HG03520 (cell line): ENCODE results near the gene TIAM2.
A peak's percentile ranks its signal among the peaks of the same experiment; 100 is the strongest.

Experiments
- ATAC-seq: cut with Tn5 transposase; IDR thresholded peaks from one replicate; pipeline ENCODE4 v1.9.1; 2021; ENCODE audit warnings: mild to moderate bottlenecking, moderate library complexity; ENCODE audit not compliant: unreplicated experiment

TIAM2 gene

DNA sequence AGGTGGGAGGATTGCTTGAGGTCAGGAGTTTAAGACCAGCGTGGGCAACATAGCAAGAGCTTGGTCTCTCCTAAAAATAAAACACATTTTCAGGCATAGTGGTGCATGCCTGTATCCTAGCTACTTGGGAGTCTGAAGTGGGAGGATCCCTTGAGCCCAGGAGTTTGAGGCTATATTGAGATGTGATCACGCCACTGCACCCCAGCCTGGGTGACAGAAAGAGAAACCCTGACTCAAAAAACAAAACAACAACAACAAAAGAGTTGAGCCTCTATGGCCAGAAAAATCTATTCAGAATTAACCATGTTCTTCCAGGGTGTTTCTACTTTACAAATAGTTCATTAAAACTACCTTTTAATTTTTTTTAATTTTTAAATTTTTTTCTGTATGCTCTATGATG, 60.6 kb downstream of the TIAM2 start:
- ATAC-seq, result no peak

DNA sequence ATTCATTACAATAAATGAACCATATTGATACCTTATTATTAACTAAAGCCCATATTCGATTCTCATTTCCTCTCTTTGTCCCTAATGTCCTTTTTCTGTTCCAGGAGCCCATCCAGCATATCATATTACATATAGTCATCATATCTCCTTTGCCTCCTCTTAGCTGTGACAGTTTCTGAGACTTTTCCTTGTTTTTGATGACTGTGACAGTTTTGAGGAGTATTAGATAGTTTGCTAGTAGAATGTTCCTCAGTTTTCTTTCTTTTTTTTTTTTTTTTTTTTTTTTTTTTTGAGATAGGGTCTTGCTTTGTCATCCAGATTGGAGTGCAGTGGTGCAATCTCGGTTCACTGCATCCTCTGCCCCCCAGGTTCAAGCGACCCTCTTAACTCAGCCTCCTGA, 61.6 kb downstream of the TIAM2 start:
- no peak for ATAC-seq

DNA sequence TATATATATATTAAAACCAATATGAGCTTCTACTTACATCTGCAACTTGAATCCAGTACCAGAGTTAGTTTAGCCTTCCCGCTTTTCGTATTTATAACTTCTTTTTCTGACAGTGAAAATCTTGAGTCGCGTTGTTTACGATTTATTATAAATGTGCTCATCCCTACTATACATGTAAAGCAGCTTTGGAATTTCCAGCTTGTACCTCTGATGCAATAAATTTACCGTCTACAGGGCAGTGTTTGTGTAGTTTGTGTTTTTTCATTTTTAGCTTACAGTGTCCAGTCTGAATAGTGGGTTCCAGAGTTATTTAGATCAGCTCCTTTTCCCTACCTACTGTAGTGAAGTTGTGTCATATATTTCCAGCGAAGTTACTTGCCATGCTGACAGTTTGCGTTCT, 66.3 kb downstream of the TIAM2 start:
- no peak for ATAC-seq

DNA sequence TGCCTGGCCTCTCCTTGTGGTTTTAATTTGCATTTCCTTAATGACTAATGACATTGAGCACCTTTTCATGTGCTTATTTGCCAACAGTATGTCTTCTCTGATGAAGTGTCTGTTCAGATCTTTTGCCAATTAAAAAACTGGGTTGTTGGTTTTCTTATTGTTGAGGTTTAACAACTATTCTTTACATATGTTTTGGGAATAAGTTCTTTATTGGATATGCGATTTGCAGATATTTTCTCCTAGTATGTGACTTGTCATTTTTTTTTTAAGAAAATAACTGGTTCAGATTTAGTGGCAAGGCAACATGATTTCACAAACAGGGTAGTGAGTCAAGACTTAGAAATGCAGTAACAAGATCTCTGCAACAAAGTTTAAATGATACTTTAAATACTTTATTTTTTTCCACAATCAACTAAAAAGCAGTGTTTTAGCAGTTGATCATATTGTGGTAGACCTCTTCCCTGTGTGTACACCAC, 67.8 kb downstream of the TIAM2 start:
- ATAC-seq, result no peak

DNA sequence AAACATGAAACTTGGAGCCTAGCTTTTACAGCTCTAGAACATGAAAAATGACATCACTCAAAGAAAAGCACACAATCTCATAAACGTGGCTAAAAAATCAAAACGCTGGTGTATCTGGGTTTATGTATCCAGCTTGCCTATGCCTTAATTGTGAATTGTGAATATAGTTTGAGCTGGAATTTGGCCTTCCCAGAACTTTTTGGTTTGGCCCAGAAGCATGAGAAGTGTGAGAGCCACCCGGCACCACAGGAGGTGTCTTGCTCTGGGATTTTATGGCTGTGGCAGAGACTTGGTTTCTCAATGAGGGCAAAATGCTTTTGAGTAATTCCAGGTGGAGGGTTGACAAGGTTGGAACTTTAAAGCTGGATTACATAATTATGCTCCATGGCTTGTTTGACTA, 69.2 kb downstream of the TIAM2 start:
- ATAC-seq, result no peak

DNA sequence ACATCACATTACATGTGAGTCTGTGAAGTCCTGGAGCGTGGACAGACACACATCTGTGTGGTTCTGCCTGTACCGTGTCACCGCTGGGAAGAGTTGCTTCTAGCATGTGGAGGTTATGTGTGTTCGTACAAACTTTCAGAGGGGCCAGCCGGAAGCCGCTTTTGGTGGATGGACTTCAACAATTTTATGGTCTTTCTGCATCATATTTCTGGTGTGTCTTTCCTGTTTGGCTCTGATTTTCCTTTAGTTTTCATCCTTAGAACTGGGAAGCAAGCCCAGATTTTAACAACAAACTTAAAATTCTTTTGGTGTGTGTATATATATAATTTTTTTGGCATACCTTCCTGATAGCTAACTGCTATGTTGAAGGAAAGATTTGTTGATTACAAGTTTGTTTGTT, 71.2 kb downstream of the TIAM2 start:
- no peak for ATAC-seq

DNA sequence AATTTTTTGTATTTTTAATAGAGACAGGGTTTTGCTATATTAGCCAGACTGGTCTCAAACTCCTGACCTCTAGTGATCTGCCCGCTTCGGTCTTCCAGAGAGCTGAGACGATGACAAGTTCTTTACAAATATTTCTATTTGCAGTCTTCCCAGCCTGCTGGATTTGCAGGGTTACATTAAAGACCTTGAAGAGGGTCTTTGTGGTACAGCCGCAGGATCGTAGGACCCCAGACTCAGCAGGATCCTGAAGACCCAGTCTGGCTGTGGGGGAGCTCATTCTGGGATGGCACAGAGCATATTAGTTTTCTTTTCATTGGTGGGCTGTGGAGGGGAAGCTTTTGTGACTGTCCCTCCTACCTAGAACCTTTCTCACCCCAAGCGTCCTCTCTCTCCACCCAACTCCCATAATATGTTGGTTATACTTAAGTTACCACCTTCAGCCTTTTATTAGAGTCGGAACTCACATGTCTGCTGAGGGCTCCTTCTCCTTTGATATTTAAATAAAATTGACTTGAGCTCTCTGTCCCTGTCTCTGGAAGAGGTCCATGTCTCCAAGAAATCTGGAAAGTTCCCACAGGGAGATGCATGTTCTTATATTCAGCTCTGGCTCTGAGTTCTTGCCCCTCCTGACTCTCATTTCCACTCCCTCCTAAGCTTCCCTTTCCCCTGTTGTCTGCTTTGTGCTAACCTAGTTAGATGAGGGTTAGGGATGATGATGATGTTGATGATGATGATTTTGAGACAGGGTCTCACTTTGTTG, 72.0 kb downstream of the TIAM2 start:
- ATAC-seq, result no peak

DNA sequence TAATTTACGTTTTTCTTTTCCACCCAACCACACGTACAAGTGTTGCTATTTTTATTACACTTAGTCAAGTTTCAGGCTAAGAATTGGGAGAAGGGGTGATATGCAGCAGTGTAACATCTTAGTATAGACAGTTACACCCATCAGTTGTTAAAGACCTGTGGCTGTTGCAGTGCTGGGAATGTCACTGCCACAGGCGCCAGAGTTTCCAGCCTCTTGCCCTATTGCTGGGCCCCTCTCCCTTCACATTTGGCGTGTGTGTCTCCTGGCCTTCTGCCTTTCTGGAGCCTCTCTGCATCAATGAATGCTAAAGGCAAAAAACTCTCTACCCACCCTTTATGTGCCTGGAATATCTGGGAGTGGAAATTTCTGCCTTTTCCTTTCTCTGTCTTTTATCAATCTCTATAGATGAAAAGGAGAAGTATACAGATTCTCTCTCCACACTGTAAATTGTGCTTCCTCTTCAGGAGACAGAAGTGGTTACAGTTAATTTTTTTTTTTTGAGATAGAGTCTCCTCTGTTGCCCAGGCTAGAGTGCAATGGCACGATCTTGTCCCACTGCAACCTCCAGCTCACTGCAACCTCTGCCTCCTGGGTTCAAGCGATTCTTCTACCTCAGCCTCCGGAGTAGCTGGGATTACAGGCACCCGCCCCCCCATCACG, 73.0 kb downstream of the TIAM2 start:
- no peak for ATAC-seq

DNA sequence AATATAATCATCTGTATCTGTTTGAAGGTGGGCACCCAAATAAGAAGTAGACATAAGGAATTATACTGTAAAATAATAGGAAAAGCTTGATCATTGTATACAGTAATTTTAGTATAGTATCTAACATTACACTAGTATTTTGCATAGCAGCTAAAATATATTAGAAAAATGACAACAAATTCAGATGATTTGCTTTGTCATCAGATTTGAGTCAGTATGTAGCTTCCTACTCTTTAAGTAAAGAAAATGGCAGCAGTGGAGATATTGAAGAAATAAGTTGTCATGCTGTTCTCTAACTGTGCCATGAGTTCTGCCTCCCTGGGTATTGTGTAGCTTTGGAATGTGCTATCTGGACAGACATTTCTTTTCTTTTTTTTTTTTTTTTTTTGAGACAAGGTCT, 74.4 kb downstream of the TIAM2 start:
- no peak for ATAC-seq

DNA sequence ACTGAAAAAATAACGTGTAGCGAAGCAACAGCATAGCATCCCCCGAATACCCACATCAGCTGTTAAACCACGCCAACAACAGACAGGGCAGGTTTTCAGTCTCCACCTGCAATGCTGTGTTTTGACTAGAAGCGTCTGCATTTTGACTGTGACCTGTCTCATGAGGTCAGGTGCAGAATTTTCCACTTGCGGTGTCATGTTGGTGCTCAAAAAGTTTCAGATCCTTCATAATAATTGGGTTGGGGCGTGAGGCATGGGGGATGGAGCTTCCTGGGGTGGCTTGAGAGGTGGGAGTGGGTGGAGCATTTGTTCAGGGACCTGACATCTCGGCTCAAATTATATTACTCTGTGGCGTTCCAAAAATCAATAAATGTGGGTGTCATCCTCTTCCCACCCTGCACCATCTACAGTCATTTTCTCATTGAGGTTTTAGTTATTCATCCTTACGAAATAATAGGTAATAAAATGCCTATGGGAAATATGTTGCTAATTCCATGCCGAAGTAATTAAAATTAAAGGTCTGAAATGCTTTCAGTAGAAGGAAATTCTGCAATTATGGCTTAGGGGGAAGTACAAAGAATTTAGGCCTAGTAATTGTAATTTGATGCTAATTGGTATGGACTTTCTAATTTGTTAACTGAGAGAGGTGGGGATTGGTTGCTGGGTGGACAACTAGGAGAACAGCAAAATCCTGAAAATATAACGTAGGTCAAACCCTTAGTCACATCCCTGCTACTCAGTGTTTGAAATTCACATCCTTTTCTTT, 81.0 kb downstream of the TIAM2 start:
- ATAC-seq, result no peak

DNA sequence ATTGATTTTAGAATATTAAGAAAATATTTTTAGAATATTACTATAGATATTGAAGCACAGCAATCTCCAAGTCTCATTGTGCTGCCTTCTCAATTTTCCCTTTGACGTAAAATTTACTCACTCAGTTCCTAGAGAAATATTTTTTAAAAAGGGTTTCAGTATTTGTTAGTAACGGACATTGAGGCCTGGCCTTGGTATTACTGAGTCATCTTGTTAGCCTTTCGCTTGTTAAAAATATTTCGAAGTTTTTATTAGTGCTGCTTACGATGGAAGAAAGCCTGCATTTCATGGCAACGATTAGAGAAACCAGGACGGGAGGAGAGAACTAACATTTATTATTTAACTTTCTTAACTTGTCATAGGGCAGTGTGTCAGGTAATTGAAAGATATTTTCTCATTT, 82.2 kb downstream of the TIAM2 start:
- no peak for ATAC-seq

DNA sequence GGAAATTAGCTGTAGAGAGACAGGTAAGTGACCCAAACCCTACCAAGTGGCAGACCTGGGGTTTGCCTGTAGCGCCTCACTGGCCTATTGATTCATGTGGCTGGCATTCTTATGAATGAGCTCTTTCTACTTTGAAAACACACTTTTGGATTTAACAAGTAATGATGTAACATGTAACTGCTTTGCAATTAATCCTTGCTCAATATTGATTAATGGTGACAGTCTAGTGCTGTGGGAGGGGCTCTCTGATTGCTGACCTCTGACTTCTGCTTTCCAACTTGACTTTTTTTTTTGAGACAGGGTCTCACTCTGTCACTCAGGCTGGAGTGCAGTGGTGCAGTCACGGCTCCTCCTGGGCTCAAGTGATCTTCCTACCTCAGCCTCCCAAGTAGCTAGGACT, 82.7 kb downstream of the TIAM2 start:
- ATAC-seq, result no peak

DNA sequence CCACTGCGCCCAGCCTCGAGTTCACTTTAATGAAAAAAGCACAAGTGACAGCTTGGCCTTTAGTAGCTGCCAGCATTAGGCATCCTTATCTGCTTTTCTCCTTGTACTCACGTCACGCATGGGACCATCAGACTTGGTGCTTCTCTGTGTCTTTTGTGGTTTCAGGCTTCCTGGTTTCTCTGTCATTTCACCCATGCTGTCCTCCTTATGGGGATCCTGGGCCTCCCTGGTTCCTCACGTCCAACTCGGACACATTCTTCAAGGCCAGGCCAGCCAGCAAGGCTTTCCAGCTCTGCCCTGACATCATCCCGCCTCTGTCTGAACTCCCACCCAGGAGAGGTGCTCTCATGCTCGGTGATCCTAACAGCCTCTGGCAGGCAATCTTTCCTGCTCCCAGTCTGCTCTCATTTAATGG, 83.2 kb downstream of the TIAM2 start:
- ATAC-seq, result no peak

DNA sequence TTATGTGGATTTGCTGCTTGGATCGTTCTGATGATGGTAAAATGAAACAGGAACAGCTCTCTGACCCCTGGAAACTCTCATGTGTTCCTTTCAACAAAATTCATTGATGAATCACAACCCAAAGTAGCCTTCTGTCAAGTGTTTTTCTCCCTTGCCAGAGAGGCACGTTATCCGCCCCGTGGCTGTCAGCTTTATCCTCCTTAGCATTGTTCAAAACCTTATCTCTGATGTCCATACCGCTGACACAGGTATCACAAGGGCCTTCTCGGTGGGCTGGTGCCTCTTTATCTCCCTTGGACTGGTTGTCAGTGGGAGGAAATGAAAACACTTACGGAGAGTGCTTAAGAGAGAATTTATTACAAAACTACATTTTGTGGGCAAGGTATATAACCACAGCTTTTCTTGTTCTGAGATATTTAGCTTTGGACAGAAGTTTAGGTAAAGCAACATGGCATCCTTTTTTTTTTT, 84.9 kb downstream of the TIAM2 start:
- peak; percentile 41 for ATAC-seq

DNA sequence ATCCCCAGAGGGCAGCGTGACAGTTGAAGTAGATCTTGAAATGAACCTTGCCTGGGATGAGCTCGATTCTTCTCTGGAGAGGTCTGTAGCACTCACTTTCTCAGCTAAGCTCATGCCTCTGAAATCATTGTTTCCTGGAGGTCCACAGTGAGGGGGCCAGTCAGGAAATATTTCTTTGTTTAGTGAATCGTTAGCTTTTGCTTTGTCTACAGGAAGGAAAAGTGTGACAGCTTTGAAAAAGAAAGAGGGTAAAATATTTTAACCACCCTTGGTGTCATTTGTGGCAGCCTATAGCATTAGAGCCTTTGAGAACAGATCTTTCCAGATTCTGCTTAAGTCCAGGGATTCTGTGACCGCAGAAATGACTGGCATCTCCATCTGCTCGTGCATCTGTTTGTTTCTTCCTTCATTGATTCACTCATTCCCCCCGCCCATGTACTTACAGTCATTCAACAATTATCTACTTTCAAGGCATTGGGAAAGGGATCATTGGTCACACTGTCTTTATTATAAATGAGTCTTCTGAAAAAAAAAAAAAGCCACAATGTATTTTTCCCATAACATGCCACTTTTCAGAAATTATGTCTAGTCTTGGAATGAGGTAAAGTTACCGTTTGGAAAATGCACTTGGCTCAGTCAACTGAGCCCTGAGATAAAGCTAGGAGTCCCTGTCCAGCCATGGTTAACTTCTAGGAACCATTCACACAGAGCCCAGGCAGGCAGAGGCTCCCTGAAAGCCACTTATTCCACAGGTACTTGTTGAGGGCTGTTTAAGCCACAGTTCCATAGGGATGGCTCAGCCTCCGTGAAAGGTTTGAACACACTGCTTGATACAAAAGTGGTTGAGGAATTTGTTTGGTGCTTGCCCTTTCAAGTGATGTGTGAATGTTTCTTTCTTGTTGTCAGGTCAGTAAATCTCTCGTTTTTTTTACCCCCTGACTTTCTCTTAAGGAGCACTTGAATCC, 86.0 kb downstream of the TIAM2 start:
- ATAC-seq, result no peak

DNA sequence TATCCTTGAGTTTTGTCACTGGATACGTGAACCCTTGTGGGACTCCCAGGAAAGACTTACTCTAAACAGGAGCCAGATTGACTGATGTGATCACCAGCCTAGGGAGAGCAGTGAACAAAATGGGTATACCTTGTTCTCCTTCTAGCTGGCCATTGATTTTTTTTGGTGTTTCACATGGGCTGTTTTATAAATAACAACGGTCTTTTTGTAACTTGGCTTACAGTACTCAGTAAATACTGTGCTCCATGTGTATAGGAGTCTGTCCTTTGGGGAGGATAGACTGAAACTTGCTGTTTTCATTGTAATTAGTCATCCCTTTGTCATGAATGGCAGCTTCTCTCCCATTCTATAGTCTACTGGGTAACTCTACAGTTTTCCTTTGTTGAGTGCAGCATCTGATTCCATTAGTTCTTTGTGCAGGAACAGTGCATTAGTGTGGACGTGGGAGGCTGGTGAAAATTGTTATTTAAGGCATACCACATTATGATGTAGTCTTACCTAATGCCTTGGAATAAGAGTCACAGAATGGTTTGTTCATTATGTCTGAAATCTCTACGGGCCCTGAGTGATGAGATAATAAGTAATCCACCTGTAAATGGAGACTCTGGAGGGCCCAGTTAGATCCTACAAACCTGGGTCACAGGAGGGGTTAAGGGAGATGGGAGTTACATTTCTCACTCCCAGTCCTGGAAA, 89.5 kb downstream of the TIAM2 start:
- no peak for ATAC-seq

DNA sequence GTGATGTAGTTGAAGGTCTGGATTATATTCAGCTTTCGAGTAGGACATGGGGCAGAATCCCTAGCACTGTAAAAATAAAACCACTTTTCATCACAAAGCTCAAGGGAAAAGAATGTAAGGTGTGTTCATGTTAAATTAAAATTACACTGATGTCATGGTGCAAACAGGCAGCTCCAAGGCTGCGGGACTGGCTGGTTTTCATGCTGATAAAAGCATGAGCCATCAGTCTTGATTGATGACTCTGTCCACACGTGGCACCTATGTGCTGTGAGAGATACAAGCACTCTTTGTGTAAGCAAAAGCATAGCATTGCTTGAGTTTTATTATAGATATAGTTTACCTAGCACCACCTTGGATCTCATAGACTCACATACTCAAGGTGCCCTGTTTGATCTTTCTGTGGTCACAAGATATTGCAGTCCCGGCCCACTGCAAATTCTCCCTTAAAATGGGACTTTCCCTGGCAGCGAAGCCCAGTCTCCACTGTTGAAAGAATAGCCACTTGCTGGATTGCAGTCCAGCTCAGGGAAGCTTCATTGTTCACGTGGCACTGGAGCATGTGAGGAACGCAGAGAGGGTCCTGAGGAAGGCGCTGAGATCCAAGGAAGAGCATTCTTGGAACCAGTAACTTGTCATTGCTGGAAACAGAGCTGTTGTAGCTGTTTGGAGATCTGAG, 90.6 kb downstream of the TIAM2 start:
- no peak for ATAC-seq

DNA sequence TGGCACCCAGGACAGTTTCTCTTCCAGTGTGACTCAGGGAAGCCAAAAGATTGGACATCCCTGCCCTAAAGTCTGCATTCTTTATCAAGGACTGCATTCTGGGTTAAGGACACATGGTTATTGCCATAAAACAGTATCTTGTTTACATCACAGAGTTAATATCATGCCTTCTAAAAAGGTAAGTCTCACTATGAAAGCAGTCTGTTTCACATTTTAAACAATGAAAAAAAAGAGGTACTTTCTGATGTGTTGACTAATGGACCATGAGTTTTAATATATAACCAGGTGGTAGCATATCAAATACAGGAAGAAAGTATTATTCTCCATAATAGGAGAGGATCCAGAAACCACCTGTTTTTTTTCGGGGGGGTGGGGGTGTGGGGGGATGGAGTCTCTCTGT, 93.7 kb downstream of the TIAM2 start:
- no peak for ATAC-seq

DNA sequence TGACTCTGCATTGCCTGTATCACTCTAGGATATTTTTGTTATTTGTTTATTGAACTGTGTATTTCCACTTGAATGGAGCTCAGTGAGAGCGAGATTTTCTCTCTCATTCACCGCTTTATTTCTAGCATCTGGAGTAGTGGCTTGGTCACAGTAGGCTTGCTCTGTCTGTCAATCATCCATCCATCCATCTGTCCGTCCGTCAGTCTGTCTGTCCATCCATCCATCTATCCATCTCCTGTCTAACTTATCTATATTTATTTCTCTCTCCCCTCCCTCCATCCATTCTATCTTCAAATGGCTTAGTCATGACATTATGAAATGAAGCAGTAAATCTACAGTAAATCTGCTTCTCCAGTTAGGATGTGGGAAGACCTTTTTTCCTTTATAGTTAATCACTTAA, 94.6 kb downstream of the TIAM2 start:
- ATAC-seq, result no peak
